ENCODE data around the gene KRTAP10-4.
"Not testable (repeated sequence)": the region's sequence is repeated elsewhere in the genome, so short reads cannot be mapped to it uniquely, and the experiment has no call there.

Gene KRTAP10-4

DNA sequence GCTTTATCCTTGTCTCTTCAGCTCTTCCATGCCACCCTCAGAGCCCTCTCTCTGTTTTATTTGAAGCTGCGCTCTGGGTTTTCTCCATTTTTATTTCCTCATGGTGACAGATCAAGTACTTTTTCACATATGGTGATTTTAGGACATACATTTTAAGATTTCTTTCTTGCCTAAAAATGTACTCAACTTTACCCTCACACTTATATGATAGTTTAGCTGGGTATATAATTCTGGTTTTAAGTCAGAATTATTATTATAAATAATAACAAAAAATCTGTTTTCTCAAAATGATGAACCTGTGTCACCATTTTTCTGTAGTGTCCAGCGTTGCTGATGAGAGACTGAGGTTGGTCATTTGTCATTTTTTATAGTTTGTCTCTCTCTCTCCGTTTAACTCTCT, 7.6 kb downstream of the KRTAP10-4 start:
- FAIRE-seq: no peak

DNA sequence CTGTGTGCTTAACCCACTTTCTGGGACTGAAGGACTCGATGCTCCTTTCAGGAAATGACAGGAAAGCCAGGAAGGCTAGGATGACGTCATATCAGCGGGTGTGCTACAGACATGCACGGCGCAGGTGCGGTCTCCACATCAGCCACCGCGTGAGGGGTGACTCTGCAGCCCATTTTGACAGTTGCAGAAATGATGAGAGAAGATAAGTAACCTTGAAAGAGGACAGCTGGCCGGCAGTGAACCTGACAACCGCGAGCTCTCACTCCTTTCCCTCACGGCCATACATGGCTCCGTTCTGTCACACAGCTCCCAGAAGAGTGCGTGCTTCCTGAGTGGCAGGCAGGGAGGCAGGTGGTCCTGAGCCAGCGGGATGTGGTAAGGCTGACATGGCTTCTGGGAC, 8.5 kb downstream of the KRTAP10-4 start:
- FAIRE-seq: no peak

DNA sequence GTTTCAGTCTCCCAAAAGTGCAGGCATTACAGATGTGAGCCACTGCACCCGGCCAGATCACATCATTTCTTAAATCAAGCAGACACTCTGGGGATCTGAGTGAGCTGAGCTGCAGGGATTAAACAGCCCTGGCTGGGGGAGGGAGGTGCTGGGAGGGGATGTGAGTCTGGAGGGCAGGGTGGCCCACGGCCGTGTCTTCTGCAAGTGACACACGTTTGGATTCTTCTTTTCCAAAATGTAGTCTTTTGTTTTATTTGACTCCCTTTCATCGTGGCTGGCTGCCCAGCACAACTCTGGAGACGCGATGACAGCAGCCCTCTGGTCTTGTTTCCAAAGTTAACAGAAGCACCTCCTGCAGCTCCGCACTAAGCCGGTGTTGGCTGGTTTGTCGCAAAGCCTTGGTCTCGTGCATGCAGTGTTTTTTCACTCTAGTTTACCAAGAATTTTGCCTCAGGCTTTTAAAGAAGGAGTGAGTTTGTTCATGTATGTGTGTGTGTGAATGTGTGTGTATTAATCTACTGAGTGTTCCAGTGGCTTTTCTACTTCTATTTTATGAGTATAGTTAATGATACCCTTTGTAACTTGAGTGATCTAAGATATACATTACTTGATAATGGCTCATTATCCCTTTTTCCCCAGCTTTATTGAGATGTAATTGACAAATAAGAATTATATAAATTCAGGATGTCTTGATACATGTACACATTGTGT, 9.7 kb downstream of the KRTAP10-4 start:
- no peak for FAIRE-seq

DNA sequence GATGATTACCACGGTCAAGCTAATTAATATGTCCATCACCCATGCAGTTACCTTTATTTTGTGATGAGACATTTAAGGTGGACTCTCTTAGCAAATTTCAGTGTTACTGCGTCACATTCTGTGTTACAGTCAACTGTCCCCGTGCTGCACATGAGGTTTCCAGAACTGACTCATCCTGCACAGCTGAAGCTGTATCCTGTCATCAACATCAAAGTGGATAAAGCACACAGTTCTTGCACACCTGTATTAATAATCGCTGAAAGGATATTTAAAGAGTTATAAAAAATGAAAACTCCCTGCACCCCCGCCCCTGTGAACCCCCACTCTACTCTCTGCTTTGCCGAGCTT, 10.2 kb downstream of the KRTAP10-4 start:
- no peak for FAIRE-seq

DNA sequence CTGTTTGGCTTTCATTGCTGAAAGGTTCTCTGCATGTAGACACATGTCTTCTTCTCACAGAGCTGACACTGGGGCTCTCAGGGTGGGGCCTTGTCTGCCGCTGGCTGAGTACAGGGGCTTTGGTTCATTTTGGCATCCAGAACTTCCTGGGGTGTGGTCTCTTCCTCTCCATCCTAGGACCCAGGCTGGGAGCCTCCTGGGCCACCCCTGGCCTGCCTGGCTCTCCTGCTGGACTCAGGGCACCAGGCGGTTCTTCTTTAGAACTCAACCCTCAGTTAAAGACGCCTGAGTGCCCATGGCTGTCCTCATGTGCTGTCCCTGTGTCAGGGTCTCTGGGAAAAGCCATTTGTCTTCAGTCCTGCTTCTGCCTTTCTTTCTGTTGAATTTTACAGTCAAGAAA, 12.4 kb downstream of the KRTAP10-4 start:
- no peak for FAIRE-seq

DNA sequence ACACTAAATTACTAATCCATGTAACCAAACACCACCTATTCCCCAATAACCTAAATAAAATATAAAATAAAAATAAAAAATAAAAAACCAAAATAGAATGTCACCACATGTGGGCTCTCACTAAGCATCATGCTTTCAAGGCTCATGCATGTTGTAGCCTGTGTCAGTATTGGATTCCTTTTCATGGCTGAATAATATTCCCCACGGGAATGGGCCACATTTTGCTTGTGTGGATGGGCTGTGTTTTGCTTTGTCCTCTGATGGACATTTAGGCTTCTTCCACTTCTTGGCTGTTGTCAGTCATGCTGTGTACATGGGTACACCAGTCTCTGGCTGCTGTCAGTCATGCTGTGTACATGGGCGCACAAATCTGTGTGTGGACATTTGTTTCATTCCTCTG, 15.6 kb downstream of the KRTAP10-4 start:
- FAIRE-seq: no peak

DNA sequence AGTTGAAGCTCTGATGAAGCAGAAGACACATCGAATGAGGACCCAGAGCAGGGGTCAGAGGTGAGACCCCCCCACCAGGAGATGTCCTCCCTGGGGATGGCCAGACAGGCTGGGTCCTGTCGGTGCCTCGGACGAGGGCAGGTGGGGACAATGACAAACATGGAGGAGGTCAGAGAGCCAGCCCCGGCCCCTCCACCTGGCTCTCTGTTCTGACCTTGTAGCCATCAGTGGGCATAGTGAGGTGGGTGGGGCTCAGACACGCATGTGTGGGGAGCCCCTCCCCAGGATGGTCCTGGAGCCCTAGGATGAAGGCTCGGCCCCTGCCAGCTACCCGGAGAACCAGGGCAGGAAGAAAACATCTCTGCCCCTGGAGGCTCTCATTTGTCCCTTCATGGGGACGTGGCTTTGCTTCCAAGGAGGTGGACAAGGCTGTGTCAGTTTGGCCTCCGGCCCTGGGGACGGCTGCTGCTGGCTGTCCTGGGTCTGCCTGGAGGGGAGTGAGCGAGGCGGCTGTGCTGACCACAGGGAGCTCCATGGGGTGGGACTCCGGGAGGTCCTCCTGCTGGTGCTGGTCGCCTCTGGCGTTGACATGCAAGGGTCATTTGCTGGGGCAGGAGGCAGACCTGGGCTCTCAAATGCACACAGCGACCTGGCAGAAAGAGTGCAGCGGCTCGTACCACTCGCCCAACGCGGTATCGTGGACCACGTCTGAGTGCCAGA, 16.2 kb downstream of the KRTAP10-4 start:
- FAIRE-seq: no peak

DNA sequence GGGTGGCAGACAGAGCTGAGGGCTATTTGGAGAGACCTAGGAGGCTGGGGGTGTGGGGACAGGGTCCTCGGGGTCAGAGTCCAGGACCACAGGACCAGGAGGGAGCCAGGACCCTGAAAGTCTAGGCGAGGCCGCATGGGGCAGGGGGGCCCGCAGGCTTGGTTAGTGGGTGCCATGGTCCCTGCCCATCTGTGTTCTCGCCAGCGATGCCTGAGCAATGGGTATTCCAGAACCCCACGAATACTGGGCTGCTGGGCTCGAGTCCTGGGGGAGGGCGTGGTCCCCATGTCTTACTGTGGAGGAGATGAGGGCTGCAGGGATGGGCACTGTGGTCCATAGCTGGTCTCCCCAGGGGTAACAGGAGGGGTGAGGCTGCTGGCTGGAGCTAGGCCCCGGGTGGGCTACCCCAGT, 16.8 kb downstream of the KRTAP10-4 start:
- FAIRE-seq: no peak

DNA sequence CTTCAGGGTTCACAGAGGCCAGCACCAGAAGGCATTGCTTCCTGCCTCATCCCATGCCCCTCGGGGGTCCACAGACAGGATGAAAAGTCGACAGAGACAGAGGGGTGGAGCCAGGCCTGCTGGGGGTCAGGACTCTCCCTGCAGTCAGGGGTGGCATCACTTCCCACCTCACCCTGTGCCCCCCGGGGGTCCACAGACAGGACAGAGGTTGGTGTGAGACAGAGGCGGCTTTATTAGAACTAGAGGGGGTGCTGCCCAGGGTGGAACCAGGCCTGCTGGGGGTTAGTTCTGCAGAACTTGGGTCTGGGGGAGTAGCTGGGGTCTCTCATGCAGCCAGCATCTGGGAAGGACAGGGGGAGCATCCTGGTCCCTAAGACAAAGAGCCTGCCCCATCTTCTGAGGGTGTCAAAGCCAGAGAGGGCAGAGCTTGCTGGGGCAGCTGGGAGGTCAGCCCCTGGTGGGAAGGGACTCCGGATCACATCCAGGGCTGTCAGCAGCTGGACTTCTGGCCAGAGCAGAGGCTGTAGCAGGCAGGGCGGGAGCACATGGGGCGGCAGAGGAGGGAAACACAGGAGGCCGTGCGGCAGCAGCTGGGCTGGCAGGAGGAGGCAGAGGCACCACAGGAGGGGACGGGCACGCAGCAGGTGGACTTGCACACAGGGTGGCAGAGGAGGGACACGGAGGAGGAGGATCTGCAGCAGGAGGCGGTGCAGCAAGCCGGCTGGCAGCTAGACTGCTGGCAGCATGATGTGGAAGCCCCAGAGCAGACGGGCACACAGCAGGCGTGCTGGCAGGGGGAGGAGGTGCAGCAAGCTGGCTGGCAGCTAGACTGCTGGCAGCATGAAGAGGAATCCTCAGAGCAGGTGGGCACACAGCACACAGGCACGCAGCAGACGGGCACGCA, 17.6 kb downstream of the KRTAP10-4 start:
- FAIRE-seq: not testable (repeated sequence)

DNA sequence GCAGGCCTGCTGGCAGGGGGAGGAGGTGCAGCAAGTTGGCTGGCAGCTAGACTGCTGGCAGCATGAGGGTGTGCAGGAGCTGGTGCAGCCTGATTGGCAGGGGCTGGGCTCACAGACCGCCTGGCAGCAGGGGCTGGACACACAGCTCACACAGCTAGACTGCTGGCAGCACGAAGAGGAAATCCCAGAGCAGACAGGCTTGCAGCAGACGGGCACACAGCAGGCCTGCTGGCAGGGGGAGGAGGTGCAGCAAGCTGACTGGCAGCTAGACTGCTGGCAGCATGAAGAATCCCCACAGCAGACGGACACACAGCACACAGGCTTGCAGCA, 18.2 kb downstream of the KRTAP10-4 start:
- not testable (repeated sequence) for FAIRE-seq

DNA sequence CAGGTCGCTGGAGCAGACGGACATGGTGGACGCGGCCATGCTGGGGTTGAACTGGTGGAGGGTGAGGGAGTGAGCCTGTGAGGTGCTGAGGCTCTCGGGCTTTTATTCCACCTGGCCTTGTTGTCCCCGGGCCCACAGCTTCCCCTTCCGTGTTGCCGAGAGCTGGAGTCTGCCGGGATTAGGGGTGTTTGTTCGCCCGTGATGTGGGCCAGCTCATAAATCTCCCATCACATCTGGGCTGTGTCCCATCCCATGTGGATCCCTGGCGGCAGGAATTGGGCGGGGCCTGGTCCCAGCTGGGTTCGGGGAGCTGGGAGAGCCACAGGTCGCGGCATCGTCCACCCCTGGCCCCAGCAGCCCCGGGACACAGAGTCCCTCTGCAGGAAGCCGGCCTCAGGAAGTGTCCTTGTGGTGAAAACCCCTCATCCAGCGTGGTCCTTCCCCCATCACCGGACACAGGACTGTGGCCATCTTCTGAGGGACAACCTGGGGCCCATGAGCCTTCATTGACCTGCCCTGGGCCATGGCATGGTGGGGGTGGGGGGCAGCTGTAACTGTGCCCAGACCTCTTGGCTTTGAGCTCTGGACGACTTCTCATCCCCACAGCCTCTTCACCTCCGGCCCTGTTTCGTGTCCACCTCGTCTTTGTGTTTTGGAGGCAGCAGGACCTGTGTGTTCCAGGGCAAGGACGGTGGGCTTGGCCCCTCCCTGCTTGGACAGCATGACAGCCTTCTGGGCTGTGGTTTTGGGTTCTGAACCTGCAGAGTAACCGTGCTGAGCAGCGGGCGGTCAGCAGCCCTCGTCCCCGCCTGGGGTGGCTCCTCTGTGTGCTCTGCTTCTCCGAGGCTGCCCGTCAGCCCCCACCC, 19.1 kb downstream of the KRTAP10-4 start, which contains the start of gene KRTAP10-6:
Gene KRTAP10-6, minus strand, starts transcription at position 60 of the 866 bp plus-strand sequence. Its CDS starts 21 bp downstream, at position 39.
- FAIRE-seq: no peak

DNA sequence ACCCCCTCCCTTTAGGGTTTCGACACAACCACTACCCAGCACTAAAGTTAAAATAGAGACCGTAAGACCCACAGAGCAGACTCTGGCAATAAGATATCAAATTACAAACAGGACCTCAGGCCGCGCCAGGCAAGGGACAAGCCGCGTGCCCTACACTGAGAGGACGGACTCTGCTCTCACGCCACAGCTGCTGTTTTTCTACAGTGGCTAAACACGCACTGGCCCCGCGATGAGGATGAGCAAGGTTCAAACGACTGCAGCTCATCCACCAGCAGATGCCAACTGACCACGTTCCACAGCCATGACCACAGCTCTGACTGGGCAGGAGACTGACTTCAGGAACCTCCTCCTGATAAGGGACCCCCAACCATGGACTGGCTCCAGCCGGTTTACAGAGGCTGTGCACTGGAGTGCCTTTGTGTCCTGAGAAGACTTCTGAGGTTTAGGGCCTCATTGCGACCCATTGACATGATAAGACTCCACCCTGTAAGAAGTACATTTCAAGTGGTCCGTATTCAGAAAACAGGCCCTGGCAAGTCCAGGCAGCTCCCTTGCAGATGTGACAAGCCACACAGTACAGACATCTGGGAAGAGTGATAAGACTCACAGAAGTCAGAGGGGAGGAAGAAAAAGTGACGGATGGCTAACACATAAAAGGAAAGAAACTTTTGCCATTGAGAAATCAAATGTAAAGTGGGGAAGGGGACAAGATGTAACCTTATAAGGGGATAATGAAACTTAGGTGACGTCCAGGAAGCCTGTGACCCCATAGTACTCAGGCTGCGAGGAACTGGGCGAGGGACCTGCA, 20.3 kb downstream of the KRTAP10-4 start:
- FAIRE-seq: no peak

DNA sequence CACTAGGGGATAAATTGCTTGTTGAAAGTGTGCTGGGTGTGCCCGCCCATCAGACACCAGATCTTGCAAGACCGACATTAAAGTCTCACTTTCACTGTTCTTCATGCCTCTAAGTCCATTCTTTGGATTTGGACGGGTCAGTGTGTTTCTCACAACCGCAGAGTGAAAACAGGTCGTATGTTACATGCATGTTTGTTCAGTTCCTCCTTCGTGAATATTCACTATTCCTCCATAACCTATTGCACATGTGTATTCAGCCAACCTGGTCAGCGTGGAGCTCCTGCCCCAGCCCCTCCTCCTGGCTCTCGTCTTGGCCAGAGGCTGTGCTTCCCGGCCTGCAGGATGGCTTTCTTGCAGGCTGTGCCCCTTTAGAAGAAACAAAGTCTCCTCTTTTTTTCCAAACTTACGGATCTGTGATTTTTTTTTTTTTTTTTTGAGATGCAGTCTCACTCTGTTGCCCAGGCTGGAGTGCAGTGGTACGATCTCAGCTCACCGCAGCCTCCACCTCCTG, 20.9 kb downstream of the KRTAP10-4 start:
- FAIRE-seq: no peak

DNA sequence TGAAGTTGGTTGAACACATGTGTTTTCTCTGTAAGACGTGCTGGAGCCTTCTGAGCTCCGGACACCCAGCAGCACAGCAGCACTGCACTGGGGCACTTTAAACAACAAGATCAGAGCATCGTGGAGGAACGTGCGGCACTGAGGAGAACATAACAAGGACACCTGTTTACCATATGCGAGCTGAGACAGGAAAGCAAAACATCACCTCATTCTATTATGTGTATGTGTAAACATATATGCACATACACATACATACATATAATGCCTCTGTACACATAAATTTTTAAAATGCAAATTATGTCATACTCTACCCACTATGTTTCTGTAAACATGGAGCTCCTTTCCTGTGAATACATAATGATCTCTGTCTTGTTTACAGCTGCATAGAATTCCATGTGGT, 22.0 kb downstream of the KRTAP10-4 start:
- FAIRE-seq: no peak

DNA sequence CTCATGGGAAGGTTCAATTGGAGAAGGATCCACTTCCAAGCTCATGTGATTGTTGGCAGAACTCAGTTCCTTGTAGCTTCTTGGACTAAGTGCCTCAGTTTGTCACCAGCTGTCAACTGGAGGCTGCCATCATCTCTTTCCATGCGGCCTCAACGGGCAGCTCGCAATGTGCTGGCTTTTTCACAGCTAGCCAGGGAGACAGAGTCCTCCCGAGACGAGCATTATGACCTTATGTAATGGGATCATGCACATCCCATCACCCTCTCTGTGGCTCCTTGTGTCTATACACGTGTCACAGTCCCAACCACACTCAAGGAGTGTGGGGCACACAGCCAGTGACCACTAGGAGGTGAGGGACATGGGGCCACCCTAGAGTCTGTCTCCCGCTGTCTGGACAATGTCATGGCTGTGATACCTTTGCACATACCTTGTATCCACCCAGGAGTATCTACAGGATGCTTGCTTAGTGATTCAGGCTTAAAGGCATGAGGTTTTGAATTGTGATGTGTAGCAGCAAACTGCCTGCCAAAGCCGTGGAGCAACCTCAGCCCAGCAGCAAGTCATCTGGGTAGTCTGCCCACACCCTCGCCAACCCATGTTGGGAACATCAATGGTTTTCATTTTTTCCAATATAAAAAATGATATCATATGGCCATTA, 22.7 kb downstream of the KRTAP10-4 start:
- FAIRE-seq: no peak

DNA sequence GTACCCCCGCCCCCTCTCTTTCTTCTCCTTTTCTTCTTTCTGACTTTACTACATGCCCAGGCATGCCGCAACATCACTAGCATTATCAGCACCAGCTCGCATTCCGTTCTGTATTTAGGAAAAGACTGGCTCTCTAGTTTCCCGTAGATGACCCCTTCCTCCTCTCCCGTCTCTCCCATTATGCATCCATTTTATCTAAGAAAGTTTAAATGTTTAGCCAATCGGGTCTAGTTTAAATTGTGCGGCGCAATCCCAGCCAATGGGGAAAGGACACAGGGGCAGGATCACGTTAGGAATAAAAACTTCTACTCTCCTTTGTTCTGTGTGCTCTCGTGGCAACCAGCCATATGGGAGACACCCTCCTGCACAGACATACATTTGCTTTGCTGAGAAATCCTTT, 24.5 kb downstream of the KRTAP10-4 start:
- FAIRE-seq: no peak

DNA sequence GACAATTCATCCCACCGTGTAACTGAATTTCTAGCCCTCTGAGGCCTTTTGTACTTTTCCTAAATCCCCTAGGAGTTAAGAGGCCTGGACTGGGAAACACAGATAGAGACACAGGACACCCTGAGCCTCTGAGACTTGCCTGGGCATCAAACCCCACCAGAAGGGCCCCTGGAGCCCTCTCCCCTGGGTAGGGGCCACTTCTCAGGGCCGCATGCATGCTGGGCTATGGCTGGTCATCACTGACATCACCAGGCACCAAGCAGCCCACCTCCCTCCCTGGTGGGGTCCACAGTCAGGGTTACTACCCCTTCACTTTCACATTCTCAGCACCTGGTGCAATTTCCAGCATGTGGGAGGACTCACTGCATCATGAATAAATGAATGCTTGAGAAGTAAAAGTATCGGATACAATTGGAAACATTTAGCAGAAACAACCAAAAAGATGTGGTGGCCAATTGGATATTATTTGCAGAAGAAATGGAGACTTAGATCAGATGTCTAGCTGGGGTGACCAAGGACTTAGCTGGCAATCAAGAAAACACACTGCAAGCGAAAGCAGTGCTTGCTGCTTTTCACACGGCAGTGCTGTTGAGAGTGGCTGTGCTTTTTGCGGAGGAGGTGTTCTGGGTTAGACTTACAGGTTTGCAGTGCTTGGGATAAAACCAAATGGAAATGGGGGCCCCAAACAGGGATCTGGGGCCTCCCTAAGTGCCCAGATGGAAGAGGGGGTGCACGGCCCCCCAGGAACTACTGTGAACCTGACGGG, 25.9 kb downstream of the KRTAP10-4 start:
- no peak for FAIRE-seq

DNA sequence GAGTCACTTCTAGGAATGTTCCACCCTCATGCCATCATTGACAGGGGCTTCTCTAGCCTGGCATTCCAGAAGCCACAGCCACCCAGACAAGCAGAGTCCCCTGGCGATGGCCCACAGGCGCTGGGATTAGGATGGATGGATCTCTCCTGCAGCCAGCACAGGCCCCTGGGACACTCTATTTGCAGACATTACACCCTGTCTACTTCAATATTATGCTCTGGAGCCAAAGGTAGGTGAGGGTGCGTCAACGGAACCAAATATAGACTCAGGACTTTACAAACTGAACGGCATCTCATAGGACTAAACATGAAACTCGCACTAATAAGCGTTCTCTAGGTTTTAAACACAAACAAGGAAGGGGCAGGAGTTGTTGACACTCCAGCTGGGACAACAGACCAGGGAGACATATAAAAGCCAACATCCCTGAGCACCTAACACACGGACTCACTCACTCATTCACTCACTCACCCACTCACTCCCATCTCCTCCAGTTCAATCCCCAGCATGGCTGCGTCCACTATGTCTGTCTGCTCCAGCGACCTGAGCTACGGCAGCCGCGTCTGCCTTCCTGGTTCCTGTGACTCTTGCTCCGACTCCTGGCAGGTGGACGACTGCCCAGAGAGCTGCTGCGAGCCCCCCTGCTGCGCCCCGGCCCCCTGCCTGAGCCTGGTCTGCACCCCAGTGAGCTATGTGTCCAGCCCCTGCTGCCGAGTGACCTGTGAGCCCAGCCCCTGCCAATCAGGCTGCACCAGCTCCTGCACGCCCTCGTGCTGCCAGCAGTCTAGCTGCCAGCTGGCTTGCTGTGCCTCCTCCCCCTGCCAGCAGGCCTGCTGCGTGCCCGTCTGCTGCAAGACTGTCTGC, 26.8 kb downstream of the KRTAP10-4 start, which contains the start of gene KRTAP10-7:
Gene KRTAP10-7, plus strand, starts transcription at position 480 of the 861 bp plus-strand sequence. Its CDS starts 25 bp downstream, at position 505.
- not testable (repeated sequence) for FAIRE-seq

DNA sequence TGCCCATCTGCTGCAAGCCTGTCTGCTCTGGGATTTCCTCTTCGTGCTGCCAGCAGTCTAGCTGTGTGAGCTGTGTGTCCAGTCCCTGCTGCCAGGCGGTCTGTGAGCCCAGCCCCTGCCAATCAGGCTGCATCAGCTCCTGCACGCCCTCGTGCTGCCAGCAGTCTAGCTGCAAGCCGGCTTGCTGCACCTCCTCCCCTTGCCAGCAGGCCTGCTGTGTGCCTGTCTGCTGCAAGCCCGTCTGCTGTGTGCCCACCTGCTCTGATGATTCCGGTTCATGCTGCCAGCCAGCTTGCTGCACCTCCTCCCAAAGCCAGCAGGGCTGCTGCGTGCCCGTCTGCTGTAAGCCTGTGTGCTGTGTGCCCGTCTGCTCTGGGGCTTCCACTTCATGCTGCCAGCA, 27.6 kb downstream of the KRTAP10-4 start:
- not testable (repeated sequence) for FAIRE-seq
